ENCODE results near the gene INHBE.
A peak's percentile ranks its signal among the peaks of the same experiment; 100 is the strongest.
"Not testable (repeated sequence)": the region's sequence is repeated elsewhere in the genome, so short reads cannot be mapped to it uniquely, and the experiment has no call there.

INHBE gene

DNA sequence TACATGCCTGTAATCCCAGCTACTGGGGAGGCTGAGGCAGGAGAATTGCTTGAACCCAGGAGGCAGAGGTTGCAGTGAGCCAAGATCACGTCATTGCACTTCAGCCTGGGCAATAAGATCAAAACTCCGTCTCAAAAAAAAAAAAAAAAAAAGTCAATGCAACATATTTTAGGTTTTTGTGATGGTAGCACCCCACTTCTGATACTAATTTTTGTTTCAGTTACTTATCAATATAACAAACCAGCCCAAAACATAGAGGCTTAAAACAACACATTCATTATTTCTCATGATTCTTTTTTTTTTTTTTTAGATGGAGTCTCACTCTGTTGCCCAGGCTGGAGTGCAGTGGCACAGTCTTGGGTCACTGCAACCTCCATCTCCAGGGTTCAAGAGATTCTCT lies 13.7 kb upstream of the INHBE start:
- DNase-seq (ENCODE audit: low read depth in 2 of 2) = not testable (repeated sequence)

GRCh38 chr12:57441846-57442427 lies 13.2 kb upstream of the INHBE start:
- no peak for DNase-seq (ENCODE audit: low read depth in 2 of 2)

GRCh38 chr12:57444337-57444736 lies 10.8 kb upstream of the INHBE start:
- DNase-seq (ENCODE audit: low read depth in 2 of 2) = not testable (repeated sequence)

DNA sequence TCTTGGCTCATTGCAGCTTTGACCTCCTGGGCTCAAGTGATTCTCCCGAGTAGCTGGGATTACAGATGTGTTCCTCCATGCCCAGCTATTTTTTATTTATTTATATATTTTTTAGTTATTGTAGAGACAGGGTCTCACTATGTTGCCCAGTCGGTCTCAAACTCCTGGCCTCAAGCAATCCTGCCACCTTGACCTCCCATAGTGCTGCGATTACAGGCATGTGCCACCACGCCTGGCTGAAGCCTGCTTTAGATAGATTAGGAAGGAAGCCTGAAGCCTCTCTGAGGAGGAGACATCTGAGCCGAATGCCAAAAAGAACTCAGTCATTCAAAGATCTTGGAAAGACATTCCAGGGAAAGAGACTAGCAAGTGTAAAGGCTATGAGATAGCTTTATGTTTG lies 10.4 kb upstream of the INHBE start:
- DNase-seq (ENCODE audit: low read depth in 2 of 2) = no peak

DNA sequence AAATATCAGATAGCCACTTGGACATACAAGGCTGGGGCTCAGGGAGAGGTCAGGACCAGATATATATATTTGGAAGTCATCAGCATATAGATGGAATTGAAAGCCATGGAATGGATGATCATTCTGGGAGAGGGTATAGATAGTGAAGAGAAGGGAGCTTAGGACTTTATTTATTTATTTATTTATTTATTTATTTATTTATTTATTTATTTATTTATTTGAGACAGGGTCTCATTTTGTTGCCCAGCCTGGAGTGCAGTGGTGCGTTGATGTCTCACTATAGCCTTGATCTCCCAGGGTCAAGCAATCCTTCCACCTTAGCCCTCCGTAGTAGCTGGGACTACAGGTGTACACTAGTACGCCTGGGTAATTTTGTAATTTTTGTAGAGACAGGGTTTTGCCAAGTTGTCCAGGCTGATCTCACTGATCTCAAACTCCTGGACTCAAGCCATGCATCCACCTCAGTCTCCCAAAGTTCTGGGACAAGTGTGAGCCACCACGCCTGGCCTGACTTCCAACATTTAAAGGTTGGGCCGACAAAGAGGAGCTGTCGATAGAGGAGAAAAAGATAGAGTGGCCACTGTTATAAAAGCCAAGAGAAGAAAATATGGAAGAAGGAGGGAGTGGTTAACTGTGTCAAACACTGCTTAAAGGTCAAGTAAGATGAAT lies 8.7 kb upstream of the INHBE start:
- DNase-seq (ENCODE audit: low read depth in 2 of 2) = no peak

DNA sequence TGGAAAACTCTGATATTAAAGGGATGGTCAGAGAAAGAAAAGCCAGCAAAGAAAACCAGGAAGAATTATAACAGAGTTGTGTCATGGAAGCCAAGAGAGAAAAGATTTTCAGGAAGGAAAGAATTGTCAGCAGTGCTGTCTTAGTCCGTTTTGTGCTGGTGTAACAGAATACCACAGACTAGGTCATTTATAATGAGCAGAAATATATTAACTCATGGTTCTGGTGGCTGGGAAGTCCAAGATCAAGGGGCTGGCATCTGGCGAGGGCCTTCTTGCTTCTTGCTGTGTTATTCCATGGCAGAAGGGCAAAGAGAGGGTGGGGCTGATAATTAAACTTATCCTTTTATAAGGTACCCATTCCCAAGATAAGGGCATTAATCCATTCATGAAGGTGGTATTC lies 6.4 kb upstream of the INHBE start:
- no peak for DNase-seq (ENCODE audit: low read depth in 2 of 2)

DNA sequence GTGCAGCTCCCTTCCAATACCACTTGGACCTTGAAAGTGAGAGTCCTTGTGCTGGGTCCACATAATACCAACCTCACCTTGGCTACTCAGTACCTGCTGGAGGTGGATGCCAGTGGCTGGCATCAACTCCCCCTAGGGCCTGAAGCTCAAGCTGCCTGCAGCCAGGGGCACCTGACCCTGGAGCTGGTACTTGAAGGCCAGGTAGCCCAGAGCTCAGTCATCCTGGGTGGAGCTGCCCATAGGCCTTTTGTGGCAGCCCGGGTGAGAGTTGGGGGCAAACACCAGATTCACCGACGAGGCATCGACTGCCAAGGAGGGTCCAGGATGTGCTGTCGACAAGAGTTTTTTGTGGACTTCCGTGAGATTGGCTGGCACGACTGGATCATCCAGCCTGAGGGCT lies 5.7 kb upstream of the INHBE start:
- DNase-seq (ENCODE audit: low read depth in 2 of 2) = no peak

DNA sequence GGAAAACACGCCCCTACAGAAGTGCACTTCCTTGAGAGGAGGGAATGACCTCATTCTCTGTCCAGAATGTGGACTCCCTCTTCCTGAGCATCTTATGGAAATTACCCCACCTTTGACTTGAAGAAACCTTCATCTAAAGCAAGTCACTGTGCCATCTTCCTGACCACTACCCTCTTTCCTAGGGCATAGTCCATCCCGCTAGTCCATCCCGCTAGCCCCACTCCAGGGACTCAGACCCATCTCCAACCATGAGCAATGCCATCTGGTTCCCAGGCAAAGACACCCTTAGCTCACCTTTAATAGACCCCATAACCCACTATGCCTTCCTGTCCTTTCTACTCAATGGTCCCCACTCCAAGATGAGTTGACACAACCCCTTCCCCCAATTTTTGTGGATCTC lies 5.0 kb upstream of the INHBE start:
- DNase-seq (ENCODE audit: low read depth in 2 of 2) = no peak

DNA sequence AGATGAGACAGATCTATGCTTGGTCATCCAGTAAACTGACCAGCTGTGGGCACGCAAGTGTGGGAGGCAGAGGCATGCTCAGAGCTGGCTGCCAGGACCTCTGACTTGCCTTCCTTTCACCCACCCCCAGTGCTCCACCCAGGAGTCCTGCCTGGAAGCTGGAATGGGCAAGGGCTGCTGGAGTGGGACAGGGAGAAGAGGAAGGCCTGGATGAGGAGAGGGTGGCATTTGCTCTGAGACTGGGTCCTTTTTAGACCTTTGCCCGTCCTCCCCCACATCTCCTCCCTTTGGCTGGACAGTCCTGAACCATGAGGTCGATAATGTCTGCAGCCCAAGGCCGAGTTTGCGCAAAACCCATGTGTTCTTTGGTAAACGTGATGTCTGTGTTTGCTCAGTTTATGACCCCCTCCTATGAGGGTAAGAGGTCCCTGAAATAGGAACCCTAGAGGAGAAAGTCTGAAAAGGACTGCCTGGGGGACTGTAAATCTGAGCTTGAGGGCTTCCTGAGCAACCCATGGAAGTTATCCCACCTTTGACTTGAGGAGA lies 3.8 kb upstream of the INHBE start:
- no peak for DNase-seq (ENCODE audit: low read depth in 2 of 2)

DNA sequence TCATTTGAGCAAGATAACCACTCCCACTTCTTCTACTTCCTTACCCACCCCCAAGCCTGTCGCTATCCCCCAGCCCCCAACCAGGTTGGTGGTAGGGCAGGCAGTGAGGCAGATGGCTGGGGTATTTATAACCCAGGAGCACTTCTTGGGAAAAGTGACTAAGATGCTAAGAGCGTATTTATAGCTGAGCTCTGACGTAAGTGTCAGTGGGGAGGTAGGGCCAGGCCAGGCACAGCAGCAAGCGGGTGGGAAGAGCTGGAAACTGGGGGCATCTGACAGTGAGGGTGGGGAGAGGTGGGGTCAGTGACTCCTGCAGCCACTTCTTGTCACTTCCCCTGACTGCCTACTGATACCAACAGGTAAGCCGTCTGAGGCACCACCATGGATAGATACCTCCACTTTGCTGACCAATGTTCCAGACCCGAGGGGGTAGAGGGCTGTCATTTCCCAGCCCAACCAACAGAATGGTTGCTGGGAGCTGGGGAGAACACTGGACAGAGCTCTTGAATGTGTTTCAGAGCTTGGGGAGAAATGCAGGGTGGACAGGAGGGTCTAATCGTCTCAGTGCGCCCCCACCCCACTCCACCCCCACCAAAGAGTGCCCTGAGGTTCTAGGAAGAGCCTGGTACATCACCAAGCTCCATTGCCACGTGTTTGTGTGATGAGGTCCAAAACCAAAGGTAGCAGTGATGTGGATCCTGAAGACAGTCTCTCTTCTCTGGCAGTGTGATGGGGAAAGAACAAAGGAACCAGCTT lies 2.7 kb upstream of the INHBE start:
- DNase-seq (ENCODE audit: low read depth in 2 of 2) = no peak

GRCh38 chr12:57452937-57453509 lies 2.1 kb upstream of the INHBE start:
- no peak for DNase-seq (ENCODE audit: low read depth in 2 of 2)

- DNase-seq (ENCODE audit: low read depth in 2 of 2) = no peak
These were observed 918 bp upstream of the INHBE start for GRCh38 chr12:57454213-57454565.

DNA sequence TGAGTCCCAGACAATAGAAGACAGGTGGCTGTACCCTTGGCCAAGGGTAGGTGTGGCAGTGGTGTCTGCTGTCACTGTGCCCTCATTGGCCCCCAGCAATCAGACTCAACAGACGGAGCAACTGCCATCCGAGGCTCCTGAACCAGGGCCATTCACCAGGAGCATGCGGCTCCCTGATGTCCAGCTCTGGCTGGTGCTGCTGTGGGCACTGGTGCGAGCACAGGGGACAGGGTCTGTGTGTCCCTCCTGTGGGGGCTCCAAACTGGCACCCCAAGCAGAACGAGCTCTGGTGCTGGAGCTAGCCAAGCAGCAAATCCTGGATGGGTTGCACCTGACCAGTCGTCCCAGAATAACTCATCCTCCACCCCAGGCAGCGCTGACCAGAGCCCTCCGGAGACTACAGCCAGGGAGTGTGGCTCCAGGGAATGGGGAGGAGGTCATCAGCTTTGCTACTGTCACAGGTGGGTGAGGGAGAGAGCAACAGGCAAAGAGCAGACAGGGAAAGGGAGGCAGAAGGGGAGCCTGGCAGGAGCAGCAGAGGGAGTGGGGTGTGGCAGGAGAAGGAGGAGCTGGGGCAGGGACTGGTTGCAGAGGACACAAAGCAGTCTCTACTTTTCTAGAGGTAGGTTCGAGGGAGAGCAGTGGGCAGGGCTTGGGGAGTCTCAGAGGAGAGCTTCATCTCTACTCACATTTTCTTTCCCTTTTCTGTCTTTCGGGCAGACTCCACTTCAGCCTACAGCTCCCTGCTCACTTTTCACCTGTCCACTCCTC lies 452 bp downstream of the INHBE start:
- DNase-seq (ENCODE audit: low read depth in 2 of 2) = no peak

DNA sequence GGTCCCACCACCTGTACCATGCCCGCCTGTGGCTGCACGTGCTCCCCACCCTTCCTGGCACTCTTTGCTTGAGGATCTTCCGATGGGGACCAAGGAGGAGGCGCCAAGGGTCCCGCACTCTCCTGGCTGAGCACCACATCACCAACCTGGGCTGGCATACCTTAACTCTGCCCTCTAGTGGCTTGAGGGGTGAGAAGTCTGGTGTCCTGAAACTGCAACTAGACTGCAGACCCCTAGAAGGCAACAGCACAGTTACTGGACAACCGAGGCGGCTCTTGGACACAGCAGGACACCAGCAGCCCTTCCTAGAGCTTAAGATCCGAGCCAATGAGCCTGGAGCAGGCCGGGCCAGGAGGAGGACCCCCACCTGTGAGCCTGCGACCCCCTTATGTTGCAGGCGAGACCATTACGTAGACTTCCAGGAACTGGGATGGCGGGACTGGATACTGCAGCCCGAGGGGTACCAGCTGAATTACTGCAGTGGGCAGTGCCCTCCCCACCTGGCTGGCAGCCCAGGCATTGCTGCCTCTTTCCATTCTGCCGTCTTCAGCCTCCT lies 1.1 kb downstream of the INHBE start:
- DNase-seq (ENCODE audit: low read depth in 2 of 2) = no peak

DNA sequence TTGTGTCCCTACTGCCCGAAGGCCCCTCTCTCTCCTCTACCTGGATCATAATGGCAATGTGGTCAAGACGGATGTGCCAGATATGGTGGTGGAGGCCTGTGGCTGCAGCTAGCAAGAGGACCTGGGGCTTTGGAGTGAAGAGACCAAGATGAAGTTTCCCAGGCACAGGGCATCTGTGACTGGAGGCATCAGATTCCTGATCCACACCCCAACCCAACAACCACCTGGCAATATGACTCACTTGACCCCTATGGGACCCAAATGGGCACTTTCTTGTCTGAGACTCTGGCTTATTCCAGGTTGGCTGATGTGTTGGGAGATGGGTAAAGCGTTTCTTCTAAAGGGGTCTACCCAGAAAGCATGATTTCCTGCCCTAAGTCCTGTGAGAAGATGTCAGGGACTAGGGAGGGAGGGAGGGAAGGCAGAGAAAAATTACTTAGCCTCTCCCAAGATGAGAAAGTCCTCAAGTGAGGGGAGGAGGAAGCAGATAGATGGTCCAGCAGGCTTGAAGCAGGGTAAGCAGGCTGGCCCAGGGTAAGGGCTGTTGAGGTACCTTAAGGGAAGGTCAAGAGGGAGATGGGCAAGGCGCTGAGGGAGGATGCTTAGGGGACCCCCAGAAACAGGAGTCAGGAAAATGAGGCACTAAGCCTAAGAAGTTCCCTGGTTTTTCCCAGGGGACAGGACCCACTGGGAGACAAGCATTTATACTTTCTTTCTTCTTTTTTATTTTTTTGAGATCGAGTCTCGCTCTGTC lies 1.8 kb downstream of the INHBE start:
- DNase-seq (ENCODE audit: low read depth in 2 of 2) = no peak

DNA sequence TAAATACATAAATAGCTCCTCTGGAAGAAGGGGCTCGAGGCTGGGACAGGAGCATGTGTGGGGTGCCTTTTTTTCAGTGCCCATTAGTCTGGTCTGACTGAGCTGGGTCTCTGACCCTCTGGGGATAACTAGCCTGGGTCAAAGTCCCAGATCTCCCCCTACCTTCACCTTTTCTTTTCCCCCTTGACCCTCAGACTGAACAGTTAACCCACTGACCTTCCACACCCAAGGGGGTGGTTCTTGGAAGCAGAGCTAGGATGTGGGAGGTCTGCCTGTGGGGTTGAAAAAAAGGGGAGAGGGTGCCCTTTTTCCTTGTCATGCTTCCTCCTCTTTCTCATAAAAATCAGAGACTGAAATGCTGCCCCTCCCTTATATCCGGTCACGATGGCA lies 3.6 kb downstream of the INHBE start:
- DNase-seq (ENCODE audit: low read depth in 2 of 2) = no peak

- DNase-seq (ENCODE audit: low read depth in 2 of 2) = peak; percentile 89 to 92
These were observed 4.1 kb downstream of the INHBE start for GRCh38 chr12:57459055-57459749.

DNA sequence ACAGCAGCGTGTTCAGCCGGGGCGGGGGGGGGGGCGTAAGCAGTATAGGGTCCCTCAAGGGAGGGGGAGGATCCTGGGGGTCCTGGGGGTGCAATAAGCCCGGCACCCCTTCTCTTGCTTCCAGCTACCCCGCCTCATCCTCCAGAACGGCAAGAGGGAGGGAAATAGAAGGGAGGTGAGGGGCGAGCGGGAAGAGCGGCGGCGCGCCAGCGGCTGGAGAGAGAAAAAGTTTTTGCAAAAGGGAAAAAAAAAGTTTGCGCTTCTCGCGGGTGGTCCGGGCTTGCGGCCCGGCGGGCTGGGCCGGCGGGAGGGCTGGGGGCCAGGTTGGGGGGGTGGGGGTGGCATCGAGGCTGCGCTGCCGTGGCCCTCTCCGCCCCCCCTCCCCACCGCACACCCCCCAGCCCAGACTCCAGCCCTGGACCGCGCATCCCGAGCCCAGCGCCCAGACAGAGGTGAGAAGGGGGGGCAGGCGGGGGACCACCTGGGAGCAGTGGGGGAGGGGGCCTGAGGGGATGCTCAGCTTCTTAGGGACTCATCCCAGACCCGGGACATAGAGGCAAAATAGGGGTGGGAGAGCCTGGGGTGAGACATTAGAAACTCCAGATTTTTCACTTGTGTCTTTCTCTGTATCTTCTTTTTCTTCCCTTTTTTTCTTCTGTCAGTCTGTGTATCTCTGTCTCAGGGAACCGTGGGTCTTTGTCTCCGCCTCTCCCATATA lies 4.8 kb downstream of the INHBE start, which contains the start of gene GLI1:
TSS of gene GLI1 (plus strand) at position 36 of the 718 bp plus-strand sequence. CDS start 3,907 bp downstream, outside the sequence.
- DNase-seq (ENCODE audit: low read depth in 2 of 2) = no peak

- DNase-seq (ENCODE audit: low read depth in 2 of 2) = no peak
These were observed 5.3 kb downstream of the INHBE start for GRCh38 chr12:57460468-57460784.

All from stimulated activated CD8-positive, alpha-beta memory T cell treated with anti-CD3 and anti-CD28 coated beads, Interleukin-15, amount 100 ng/mL, for 48 hours (primary cell).